PFSK-1 (cell line): ENCODE measurements around the gene RDX.

Source experiments
- POLR2AphosphoS5 ChIP-seq: IDR thresholded peaks from 2 replicates; pipeline ENCODE4 v1.6.1; 2012; ENCODE audit warnings: low read depth, mild to moderate bottlenecking, control low read depth, low read length, moderate library complexity
- REST ChIP-seq, 2 experiments: IDR thresholded peaks; 2 replicates each; pipeline versions ENCODE4 v1.6.1 to v1.8.0; 2011 to 2012; ENCODE audit warnings: low read depth in 2 of 2, low read length in 2 of 2, control low read depth in 1 of 2, inconsistent platforms in 1 of 2, mild to moderate bottlenecking in 1 of 2, moderate library complexity in 1 of 2; ENCODE audit not compliant: insufficient read depth in 1 of 2
- SIN3A ChIP-seq: IDR thresholded peaks from 2 replicates; pipeline ENCODE4 v1.6.1; 2012; ENCODE audit warnings: mild to moderate bottlenecking, low read length, moderate library complexity, borderline replicate concordance; ENCODE audit not compliant: insufficient read depth
- TAF1 ChIP-seq: IDR thresholded peaks from 2 replicates; pipeline ENCODE4 v1.6.1; 2012; ENCODE audit warnings: low read length, control low read depth, borderline replicate concordance; ENCODE audit not compliant: insufficient read depth

GRCh38 chr11:110242188-110242587 is 54.2 kb downstream of the RDX start:
- TF ChIP-seq REST (IDR thresholded peaks at IDR 0.05; ENCODE audit: insufficient read depth in 1 of 2, low read depth in 2 of 2, low read length in 2 of 2) (no peak), SIN3A (no peak), TAF1 (no peak), POLR2AphosphoS5 (no peak)
